Stimulated activated CD8-positive, alpha-beta memory T cell treated with anti-CD3 and anti-CD28 coated beads, Interleukin-15, amount 100 ng/mL, for 1 hour (primary cell): ENCODE results near the gene MMAB.

ENCODE experiments used
- DNase-seq: peaks from one replicate; pipeline ENCODE4 v3.0.0-alpha.2; 2020; ENCODE audit warnings: low read depth

The MMAB gene

DNA sequence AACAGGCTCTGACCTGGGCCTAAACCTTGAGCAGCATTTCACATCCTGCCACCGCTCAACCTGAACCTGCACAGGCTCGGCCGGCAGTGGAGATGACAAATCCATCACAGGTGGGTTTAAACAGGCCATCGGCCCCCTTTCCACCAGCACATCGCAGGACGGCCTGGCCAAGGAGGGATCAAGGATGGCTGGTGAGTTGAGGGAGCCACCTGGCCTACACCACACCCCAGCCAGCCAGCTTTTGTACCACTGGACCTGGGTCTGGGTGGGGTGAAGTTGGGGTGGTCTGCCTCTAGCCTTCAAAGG is 14.2 kb downstream of the MMAB start:
- no peak for DNase-seq

- DNase-seq: no peak
Measured at GRCh38 chr12:109558374-109559199, 14.7 kb downstream of the MMAB start.

DNA sequence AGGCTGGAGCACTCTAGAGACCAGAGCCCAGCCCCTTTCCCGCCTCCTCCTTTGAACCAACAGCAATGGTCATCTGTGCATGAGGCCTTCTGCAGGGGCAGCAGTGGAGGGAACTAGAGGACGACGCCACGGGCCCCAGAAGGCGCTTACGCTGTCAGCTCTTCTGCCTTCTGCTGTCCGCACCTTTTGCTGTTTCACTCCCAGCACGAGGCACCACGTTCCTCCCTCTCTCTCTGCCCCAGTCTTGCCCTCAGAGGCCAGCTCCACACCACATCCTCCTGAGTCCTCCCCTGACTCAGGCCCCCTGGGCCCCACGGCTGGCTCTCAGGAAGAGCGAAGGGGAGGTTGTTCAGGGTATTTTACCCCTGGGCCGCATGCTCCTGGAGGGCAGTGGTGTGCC is 15.5 kb downstream of the MMAB start:
- DNase-seq: no peak

DNA sequence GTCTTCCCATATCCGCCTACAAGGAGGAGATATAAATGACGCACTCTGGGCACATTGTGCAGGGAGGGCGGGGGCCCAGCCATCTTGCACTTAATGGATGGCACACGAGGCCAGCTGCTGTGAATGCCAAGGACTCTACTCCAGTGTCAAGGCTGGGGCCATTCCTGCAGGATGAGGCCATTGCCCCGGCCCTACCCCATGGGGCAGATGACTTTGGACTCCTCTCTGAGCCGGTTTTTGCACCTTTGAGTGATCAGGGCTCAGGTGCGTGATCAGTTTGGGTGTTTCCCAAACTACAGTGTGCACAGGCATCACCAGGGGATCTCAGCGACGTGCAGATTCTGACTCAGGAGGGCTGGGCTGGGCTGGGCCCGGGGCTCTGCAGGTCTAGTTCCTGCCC is 16.1 kb downstream of the MMAB start:
- DNase-seq: no peak

GRCh38 chr12:109555431-109556315 is 17.6 kb downstream of the MMAB start:
- DNase-seq: no peak

- DNase-seq: no peak
Measured at GRCh38 chr12:109554761-109555160, 18.5 kb downstream of the MMAB start.

DNA sequence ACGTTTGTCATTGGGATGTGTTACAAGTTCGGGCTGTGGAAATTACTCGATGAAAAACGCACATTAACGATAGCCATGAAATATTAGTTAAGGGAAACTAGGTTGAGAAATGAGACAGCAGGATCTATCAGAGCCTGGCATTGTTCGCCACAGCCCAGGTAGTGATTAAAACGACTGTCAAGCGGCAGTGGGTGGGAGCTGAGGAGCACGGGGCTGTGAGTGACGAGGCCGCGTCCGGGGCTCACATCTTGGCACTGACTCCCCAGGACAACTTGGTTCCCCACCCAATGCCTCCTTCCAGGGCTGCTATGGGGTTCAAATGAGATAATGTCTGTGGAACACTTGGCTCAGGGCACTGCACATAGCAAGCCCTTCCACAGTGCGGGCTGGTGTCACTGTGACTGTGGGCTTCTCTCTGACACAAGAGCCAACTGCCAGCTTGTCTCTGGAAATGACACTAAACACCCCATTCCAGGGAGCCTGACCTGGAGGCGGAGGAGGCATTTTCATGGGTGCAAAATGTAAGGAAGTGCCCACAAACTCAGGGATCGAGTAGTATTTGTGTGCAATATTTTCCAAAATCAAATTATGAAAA is 19.3 kb downstream of the MMAB start:
- DNase-seq: no peak

DNA sequence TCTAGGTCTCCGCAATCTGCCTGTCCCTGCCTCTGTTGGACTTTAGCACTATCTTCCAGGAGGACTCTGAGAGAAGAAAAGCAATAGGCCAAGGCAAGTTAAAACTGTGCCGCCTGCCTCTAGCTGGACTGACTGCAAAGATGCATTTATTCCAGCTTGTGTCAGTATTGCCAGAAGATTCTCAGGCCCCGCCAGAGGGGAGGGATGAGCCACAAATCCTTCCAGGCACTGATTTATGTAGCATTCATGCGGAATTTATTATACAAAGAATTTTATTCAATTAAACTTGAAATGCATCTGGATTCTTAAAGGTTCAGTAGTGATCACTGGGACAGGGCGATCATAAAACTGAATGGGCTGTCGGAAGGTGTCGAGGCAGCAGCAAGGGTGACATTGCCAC is 19.8 kb downstream of the MMAB start:
- no peak for DNase-seq

DNA sequence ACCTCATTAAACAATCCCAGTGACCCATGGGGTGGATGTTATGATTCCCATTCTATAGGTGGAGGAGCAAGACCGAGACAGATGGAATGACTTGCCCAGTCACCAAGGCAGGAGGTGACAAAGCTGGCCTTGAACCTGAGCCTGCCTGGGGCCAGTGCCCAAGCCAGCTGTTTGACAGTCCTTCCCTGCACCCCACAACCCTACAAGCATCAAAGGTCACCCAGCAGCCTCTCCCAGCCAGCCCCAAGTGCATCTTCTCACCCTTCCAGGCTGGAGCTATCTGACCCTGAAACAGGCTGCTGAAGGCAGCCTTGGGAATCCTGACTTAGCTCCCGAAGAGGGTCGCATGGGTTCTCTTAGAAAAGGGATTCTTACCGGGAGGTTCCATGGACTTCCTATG is 20.3 kb downstream of the MMAB start:
- DNase-seq: no peak

DNA sequence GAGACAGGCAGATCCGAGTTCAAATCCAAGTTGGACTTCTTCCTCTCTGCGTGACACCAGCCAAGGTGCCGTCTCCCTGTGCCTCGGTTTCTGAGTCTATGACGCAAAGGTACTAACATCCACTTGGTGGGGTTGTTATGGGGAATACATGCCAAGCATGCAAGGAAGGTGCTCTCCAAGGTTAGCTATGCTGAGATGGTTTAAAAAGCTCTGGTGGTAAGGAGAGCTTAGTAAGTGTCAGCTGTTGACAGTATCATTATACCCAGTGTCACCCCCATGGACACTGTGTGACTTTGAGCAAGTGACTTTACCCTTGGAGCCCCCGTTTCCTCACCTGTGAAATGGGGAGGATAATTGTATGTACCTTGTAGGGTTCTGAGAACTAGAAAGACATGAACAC is 22.2 kb downstream of the MMAB start:
- DNase-seq: no peak

GRCh38 chr12:109550281-109550680 is 23.0 kb downstream of the MMAB start:
- DNase-seq: no peak

- no peak for DNase-seq
Measured at GRCh38 chr12:109549613-109550270, 23.6 kb downstream of the MMAB start.

DNA sequence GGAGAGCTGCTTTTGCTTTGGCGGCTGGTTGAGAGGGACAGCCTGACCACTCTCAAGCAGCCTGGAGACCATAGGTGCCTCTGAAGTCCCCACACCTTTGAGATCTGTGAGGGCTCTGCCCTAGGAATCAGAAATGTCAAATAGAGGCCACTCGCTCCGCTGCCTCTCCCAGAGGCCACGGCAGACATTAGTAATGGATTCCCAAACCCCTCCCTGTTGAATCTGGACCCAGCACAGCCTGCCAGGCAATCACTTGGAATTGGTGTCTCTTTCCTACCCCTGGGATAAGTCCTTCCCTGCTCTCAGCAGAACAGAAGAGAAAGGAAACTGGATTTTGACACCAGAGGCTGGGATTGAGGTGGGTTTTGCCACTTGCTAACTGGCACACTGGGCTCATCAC is 25.0 kb downstream of the MMAB start:
- no peak for DNase-seq

- DNase-seq: no peak
Measured at GRCh38 chr12:109547286-109547685, 26.0 kb downstream of the MMAB start.

DNA sequence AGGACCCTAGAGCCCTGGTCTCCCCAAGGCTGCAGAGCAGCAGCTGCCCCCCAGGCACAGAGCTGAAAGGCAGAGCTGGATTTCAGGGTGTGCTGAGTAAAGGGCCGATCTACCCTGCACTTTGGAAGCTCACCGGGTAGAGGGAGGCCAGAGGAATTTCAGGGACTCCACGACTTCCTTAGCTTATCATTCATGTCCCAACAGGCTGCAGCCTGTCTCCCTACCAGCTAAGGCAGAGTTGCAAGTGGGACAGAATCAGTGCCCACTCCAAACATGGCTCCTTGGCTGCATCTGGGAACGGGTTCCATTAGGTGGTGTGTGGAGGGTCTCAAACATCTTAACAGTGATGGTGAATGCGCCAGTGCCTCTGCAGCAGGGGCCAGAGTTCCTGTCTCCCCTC is 27.5 kb downstream of the MMAB start:
- DNase-seq: no peak

DNA sequence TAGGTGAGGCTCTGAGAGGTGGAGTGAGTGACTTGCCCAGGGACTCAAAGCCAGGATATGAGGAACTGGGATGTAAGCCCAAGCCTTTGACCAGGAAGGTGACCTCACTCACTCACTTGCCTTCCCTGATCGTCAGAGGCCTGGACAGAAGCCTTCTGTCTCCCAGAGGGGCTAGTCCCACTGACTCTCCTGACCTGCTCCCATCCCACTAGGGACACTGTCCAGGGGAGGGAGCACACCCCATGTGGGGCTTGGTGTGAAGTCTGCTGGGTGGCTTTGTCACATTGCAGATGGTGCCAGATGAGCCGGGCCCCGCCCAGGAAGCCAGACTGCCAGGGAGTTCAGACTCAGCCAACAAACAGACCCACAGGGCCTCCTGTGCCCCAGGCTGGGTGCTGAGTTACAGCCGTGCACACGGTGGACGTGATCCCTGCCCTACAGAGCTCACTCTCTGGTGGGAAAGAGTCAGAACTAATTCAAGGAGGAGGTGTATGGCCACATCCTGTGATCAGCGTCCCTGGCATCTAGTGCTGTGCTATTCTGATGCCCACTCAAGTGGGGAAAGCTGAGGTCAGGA is 28.3 kb downstream of the MMAB start:
- DNase-seq: no peak

GRCh38 chr12:109542876-109543275 is 30.4 kb downstream of the MMAB start:
- DNase-seq: no peak

DNA sequence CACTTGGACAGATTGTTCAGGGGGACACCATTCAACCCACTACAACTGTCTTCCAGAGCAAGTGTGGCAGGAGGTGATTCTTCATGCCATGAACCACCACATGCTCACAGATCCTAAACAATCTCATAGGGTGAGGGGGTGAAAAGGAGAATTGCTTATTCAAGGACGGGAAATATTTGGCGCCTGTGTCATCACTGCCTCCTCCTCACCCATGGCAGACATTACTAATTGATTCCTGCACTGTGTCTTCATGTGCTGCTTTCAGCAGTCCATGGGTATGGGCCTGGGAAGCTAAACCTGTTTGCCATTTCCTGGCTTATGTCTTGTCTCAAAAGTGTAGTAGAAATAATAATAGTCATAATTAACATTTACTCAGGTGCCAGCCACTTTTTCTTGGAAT is 31.3 kb downstream of the MMAB start:
- DNase-seq: no peak

GRCh38 chr12:109541413-109541726 is 31.9 kb downstream of the MMAB start:
- DNase-seq: no peak

- no peak for DNase-seq
Measured at GRCh38 chr12:109540526-109541412, 32.5 kb downstream of the MMAB start.

GRCh38 chr12:109539508-109539907 is 33.8 kb downstream of the MMAB start:
- no peak for DNase-seq
